Stimulated activated CD8-positive, alpha-beta memory T cell treated with anti-CD3 and anti-CD28 coated beads, Interleukin-15, amount 100 ng/mL, for 4 hours (primary cell): ENCODE data around the gene KRTAP4-8.
"Not testable (repeated sequence)": the region's sequence is repeated elsewhere in the genome, so short reads cannot be mapped to it uniquely, and the experiment has no call there.

Experiments used
- DNase-seq, 2 donors: peaks; one replicate each; pipeline ENCODE4 v3.0.0-alpha.2; 2020; ENCODE audit warnings: low read depth in 2 of 2

KRTAP4-8 gene

DNA sequence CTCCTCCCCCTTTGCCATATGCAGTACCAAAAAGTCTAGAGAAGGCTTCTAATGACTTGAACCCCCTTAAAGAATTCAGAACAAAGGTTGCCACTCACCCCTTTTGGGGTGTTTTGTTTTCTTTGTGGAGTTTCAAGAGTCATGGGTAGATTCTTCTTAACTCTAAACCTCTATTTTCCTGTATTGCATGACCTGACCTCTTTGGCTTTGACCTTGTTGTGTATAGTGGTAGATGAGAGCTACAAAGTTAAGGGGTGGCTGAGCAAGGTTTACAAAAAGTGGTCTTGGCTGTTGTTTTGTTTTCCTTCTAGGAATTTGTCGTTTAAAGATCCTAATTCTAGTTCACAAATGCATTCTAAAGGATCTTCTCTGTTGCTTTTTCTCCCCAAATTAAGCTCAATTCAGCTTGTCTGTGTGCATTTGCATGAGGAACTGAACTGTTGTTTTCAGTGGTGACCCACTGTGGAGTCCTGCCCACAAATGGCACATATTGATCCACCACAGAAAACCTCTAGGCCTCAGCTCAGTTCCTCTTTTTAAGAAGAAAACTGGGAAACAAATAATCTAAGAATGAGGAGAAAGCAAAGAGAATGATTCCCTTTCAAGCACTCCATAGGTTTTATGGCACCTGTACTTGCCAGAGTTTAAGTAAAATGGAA lies 10.9 kb upstream of the KRTAP4-8 start:
- not testable (repeated sequence) for DNase-seq

DNA sequence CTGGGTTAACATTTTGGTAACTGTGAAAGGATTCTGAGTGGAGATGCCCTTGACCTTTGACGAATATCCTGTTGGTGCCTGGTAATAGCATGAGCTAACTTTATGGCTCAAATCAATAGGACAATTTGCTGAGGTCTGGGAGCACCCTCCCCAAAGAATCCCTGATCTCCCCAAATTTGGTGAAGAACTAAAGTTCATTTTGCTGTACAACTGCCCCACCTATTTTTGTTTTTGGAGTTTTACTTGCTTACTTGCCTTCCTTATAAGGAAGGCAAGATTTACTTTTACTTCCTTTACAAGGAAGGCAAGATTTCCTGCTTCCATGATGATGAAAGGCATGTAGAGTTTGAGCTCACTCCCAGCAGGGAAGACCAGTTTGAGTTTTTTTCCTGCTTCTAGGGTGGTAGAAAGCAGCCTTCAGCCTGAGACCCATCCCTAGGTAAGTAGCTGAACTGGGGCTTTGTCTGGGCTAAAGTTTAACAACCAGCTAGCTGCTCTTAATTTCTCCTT lies 10.1 kb upstream of the KRTAP4-8 start:
- no peak for DNase-seq

DNA sequence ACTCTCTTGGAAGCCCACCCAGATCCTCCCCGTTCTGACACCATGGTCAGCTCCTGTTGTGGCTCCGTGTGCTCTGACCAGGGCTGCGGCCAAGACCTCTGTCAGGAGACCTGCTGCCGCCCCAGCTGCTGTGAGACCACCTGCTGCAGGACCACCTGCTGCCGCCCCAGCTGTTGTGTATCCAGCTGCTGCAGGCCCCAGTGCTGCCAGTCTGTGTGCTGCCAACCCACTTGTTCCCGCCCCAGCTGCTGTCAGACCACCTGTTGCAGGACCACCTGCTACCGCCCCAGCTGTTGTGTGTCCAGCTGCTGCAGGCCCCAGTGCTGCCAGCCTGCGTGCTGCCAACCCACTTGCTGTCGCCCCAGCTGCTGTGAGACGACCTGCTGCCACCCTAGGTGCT lies 7.4 kb upstream of the KRTAP4-8 start, which contains the start of gene KRTAP4-9:
TSS of gene KRTAP4-9 (plus strand) at position 43 of the 400 bp plus-strand sequence. CDS start at position 43, 0 bp downstream.
- not testable (repeated sequence) for DNase-seq

DNA sequence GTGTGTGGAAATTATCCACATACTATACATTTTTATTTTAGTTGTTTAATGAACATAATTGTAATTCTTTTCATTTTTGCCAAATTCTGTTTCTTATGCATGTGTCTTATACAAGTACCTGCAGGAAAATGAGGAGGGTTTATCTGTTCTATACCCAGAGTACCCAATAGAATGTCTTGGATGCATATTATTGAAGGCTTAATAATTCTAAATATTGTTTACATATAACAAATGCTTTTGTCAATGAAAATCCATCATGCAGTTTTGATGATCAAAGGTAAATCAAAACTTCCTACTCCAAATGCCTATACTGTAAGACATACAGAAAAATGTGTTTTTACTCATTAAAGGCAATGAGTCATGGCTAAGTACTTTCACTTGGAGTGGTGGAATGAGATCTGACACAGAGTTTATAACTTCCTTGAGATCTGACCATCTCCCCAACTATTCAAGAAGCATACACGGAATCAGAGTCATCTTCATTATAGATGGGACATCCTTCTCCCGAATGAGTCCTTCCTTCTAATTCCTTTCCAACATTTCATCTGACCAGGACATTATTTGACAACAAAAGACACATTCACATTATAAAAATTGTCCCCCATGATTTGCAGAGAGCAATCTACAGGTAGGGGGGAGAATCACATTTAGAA lies 6.6 kb upstream of the KRTAP4-8 start:
- DNase-seq, result not testable (repeated sequence)

DNA sequence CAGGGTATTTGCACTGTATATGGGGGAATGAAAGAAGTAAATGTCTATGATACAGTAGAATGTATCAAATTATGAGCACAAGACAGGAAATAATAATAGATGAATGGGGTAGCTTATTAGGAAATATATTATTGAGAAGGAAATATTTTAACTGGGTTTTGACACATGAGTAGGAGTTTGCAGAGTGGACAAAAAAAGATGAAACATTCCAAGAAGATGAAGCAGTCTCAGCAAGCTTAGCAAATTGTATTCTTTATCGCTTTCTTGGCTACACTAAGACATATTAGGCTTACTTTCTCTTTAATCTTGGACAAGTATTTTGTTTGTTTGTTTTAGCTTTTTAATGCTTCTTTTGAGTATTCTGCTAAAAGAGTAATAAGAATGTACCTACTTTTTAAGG lies 6.0 kb upstream of the KRTAP4-8 start:
- no peak for DNase-seq

DNA sequence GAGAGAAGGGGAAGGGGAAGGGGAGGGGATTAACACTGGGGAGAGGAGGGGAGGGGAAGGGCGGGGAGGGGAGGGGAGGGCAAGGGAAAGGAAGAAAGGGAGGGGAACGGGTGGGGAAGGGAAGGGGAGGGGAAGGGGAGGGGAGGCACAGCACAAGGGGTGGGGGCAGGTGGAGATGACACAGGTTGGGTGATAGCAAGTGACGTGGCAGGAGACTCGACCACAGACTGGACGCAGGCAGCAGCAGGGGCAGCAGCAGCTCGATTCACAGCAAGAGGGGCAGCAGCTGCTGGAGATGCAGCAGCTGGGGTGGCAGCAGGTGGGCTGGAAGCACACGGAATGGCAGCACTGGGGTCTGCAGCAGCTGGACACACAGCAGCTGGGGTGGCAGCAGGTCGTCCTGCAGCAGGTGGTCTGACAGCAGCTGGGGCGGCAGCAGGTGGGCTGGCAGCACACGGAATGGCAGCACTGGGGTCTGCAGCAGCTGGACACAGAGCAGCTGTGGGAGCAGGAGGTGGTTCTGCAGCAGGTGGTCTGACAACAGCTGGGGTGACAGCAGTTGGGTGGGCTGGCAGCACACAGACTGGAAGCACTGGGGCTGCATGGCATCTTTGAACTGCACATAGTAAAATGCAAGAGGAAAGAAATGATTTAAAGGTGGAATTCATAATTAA lies 3.8 kb upstream of the KRTAP4-8 start, which contains the start of gene KRTAP4-16:
TSS of gene KRTAP4-16 (minus strand) at position 624 of the 674 bp plus-strand sequence. CDS start at position 624, 0 bp downstream.
- DNase-seq, result no peak

DNA sequence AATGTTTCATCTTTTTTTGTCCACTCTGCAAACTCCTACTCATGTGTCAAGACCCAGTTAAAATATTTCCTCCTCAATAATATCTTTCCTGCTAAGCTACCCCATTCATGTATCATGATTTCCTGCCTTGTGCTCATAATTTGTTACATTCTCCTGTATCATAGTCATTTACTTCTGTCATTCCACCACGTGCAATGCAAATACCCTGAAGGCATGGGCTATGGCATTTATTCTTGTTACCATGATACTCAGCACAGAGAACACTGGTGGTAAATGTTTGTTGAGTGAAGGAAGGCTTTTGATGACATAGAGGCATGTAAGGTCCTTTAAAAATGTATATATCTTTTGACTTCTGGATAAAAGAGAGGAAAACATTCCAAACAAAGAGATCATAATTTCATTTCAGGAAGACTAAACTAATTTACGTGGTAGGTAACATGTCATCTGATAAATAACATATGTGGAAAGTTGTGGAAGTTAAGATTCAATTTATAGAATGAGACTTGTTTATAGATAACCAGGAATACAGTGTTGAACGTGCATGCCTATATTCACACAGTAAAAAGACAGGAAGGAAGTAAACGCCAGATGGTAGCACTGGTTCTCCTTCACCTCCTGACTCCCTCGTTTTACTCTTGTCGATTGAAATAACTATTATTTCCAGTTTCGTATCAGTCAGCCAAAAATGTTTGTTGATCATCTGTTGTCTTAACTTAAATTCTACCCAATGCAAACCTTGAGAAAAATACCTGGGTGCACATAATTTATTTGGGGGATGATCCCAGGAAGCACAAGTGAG lies 1.9 kb upstream of the KRTAP4-8 start:
- not testable (repeated sequence) for DNase-seq

DNA sequence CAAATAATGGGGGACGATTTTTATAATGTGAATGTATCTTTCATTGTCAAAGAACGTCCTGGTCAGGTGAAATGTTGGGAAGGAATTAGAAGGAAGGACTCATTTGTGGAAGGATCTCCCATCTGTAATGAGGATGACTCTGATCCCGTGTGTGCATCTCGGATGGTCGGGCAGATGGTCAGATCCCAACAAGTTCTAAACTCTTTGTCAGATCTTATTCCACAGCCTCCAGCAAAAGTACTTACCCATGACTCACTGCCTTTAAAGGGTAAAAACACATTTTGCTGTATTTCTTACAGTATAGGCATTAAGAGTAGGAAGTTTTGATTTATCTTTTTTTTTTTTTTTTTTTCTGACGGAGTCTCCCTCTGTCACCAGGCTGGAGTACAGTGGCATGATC lies 539 bp upstream of the KRTAP4-8 start:
- no peak for DNase-seq

DNA sequence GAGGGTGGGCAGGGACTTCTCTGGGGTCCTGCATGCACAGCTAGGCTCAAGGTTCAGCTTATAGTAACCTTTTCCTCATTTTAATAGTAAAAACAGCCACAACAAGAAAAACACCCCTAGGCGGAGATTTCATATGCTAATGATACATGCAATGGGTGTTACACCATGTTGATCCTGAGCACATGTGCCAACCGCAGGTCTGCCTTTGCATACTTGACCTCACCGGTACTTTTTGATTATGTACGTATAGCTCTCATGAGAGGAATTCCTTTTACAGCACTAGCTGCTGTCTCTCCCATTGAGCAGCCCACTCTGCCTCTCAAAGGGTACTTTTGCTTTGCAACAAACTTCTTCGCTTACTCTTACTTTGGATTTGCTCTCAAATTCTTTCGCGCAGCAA lies 1.9 kb downstream of the KRTAP4-8 start:
- DNase-seq, result no peak

DNA sequence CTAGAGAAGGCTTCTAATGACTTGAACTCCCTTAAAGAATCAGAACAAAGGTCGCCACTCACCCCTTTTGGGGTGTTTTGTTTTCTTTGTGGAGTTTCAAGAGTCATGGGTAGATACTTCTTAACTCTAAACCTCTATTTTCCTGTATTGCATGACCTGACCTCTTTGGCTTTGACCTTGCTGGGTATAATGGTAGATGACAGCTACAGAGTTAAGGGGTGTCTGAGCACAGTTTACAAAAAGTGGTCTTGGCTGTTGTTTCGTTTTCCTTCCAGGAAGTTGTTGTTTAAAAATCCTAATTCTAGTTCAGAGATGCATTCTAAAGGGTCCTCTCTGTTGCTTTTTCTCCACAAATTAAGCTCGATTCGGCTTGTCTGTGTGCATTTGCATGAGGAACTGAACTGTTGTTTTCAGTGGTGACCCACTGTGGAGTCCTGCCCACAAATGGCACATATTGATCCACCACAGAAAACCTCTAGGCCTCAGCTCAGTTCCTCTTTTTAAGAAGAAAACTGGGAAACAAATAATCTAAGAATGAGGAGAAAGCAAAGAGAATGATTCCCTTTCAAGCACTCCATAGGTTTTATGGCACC lies 9.1 kb downstream of the KRTAP4-8 start:
- DNase-seq, result not testable (repeated sequence)

DNA sequence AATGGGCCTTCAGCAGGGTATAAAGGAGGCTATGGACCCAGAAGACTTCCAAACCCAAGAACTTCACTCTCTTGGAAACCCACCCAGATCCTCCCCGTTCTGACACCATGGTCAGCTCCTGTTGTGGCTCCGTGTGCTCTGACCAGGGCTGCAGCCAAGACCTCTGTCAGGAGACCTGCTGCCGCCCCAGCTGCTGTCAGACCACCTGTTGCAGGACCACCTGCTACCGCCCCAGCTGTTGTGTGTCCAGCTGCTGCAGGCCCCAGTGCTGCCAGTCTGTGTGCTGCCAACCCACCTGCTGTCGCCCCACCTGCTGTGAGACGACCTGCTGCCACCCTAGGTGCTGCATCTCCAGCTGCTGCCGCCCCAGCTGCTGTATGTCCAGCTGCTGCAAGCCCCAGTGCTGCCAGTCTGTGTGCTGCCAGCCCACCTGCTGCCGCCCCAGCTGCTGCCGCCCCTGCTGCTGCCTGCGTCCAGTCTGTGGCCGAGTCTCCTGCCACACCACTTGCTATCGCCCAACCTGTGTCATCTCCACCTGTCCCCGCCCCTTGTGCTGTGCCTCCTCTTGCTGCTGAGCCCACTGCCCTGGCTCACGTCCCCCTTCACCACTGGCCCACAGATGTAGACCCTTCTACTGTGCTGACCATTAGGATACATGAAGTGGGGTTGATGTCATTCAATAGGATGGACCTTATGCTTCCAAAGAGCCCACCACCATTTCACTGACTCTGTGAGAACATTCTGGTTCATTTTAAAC lies 13.7 kb downstream of the KRTAP4-8 start, which contains the start of gene KRTAP4-7:
TSS of gene KRTAP4-7 (plus strand) at position 51 of the 757 bp plus-strand sequence. CDS start at position 108, 57 bp downstream.
- DNase-seq, result not testable (repeated sequence)

DNA sequence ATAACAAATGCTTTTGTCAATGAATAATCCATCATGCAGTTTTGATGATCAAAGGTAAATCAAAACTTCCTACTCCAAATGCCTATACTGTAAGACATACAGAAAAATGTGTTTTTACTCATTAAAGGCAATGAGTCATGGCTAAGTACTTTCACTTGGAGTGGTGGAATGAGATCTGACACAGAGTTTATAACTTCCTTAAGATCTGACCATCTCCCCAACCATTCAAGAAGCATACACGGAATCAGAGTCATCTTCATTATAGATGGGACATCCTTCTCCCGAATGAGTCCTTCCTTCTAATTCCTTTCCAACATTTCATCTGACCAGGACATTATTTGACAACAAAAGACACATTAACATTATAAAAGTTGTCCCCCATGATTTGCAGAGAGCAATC lies 14.5 kb downstream of the KRTAP4-8 start:
- DNase-seq, result not testable (repeated sequence)

DNA sequence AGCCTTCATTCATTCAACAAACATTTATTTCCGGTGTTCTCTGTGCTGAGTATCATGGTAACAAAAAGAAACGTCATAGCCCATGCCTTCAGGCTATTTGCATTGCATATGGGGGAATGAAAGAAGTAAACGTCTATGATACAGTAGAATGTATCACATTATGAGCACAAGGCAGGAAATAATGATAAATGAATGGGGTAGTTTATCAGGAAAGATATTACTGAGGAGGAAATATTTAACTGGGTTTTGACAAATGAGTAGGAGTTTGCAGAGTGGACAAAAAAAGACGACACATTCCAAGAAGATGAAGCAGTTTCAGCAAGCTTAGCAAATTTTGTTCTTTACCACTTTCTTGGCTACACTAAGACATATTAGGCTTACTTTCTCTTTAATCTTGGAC lies 15.3 kb downstream of the KRTAP4-8 start:
- DNase-seq, result no peak

DNA sequence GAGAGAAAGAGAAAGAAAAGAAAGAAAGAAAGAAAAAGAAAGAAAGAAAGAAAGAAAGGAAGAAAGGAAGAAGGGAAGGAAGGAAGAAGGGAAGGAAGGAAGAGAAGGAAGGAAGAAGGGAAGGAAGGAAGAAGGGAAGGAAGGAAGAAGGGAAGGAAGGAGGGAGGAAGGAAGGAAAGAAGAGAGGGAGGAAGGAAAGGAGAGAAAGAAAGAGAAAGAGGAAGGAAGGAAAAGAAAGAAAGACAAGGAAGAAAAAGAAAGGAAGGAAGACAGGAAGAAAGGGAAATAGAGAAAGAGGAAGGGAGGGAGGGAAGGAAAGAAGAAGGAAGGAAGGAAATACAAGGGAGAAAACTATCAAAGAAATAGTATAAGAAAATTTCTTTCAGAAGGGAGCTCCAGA lies 21.2 kb downstream of the KRTAP4-8 start:
- DNase-seq, result no peak

DNA sequence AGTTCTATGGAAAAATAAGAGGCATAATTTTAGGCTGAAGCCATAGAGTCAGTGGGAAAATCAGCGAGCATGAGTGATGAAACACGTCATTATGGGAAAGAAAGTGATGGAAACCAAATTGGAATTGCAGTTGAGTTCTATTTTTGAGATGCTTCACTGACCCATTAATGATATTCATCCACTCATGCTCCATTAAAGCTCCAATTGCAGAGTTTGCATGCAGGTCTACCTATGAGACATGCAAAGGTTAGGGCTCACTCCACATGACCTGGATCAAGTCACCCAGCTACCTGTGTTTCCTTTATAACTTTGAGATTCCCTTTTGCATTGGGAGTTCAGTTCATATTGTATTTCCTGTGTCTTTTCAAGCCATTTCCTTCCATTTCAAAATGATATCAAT lies 24.3 kb downstream of the KRTAP4-8 start:
- DNase-seq, result no peak

DNA sequence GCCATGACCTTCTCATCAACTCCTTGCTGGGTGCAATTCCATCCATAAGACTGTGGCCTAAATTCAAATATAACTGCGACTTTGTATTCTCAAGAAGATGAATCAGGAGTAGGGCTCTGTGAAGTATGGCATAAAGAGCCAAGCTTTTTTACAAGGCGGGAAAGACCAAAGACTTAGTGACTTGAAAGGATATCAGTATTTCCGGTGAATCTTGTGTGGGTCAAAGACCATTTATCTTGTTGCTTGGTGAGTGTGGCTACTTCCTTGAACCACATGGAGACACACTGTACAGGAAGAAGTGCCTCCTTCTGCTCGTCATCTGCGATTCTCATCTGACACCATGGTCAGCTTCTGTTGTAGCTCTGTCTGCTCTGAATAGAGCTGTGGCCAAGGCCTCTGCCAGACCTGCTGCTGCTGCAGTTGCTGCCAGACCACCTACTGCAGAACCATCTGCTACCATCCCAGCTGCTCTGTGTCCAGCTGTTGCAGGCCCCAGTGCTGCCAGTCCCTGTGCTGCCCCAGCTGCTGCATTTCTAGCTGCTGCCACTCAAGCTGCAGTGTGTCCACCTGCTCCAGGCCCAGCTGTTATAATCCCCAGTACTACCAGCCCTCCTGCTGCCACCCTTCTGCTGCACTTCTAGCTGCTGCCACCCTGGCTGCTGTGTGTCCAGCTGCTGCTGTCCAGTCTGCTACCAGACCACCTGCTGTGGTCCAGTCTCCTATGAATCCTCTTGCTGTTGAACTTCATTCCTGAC lies 26.2 kb downstream of the KRTAP4-8 start:
- no peak for DNase-seq

DNA sequence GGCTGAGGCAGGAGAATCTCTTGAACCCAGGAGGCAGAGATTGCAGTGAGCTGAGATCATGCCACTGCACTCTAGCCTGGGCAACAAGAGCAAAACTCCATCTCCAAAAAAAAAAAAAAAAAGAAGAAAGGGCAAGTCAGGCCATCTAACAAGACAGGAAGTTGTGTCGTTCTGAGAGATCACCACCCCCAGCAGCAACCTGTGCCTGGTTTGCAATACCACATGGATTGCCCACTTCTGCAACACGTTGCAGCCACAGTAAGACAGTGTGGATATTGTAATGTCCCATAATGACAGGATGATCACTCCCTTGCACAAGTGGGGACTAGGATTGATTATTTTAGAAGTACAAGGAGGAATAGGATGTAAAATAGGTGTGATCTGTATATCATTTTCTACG lies 28.9 kb downstream of the KRTAP4-8 start:
- no peak for DNase-seq

DNA sequence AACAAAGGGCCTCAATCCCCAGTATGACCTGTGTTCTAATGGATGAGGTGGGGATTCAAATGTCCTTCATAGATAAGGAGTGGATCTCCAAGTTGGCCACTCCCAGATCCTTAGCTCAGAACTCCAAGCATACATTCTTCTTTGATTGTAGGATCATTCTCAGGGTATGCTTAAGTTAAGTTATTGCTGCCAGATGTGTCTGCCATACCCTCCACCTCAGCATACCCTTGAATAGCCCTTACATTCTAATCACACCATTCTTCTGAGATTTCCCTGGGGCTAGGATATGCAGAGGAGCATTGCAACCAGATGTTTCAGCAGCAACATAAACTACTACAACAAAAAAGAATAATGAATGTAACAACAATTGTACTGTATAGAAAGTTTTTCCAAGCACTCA lies 30.7 kb downstream of the KRTAP4-8 start:
- no peak for DNase-seq

DNA sequence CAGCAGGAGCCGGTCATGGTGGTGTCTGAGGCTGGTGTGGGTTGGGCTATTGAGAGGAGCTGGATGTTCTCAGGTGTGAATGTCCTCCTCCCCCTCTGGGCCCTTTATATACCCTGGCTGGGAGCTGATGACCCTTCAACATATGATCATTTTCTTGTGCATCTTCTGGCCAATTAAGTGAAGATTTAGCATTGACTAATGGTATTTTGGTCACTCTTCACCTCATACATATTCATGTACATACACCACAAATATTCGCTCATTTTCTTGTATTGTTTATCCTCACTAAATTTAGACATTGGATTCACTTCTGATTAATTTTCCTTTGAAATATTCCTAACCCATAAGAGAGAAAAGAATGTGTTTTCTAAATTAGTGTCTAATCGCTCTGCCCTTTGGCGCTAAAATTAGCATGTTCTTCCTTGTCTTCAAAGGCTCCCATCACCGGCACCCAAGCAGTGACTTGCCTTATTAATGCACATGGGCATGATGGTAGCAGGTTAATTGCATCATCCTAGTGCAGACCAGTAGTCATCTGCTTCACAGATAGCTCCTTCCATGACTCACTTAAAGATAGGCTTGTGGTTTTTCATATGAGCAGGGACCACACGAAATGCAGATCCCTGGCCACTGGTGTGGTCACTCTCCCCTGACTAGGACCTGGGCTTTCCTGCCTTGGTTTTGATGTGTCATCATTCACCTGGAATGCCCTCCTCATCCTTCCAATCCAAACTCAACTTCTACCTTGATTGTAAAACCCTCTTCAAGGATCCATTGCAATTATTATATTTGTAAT lies 31.9 kb downstream of the KRTAP4-8 start, which contains the start of gene KRTAP2-4:
TSS of gene KRTAP2-4 (minus strand) at position 51 of the 796 bp plus-strand sequence. CDS start at position 17, 34 bp downstream.
- no peak for DNase-seq
